ENCODE results near the gene FGD2. TPM values are rescaled to one million over a fixed set of nuclear protein-coding genes. Genes with fewer than 3 reads are reported as not detected.

Gene FGD2
- total and polyA plus RNA-seq, 2 of the 4 experiments (the other 2 are of a cell fraction), result 0.07 TPM; not detected in 1

DNA sequence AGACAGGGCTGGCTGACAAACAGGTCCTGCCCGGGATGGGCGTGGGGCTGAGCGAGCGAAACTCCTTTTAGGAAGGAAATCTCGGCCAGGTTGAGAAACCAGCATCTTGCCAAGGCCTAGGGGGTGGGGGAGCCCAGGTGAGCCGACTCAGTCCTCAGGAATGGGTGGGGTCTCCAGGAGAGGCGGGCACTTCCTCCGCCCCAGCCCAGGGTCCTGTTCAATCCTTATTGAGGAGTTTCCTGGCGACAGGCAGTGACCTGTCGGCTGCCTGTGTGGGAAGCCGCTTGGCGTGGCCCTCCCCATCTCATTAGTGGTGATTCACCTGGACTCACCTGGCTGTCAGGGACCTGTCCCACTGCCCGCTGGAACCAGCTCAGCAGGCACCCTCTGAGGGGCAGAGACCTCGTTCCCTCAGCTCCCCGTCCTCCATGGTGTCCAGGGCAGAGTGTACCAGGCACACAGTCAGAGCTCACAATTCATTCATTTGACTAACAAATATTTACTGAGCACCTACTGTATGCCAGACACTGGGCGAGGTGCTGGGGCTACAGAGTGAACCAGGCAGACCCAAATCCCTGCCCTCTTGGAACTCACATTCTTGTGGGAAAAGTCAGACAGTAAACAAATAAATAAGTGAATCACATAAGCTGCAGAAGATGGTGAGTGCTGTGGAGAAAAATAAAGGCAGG is 51.1 kb downstream of the FGD2 start:
- Histone ChIP-seq H3K56ac (ENCODE audit: extremely low read depth, insufficient read depth, low read length) (no peak overlapping the region), H2AFZ (replicated peaks; ENCODE audit: low read length, poor library complexity) (no peak overlapping the region), H3K27ac (ENCODE audit: insufficient read depth, low read length) (no peak overlapping the region), H2BK120ac (ENCODE audit: low read depth, low read length) (peak overlapping the region; percentile 80), H2BK5ac (ENCODE audit: low read depth, low read length, poor library complexity, severe bottlenecking) (no peak overlapping the region), H2BK15ac (ENCODE audit: low read depth, low read length) (peak overlapping the region; percentile 85; the same call in 2 of the 3 replicates), H2BK20ac (ENCODE audit: low read depth, low read length) (peak overlapping the region; percentile 0; the same call in 1 of the 2 replicates), H3K9me1 (ENCODE audit: insufficient read depth, low read length) (peaks cover 15% of the 10 kb centered on the region), H3K27me3 (ENCODE audit: control insufficient read depth, insufficient read depth, low read length) (no peaks in the 10 kb centered on the region), H3K36me3 (ENCODE audit: control insufficient read depth, insufficient read depth, low read length) (no peaks in the 10 kb centered on the region), H3K14ac (replicated peaks; ENCODE audit: low read depth, low read length) (no peak overlapping the region), H4K91ac (ENCODE audit: insufficient read depth, low read depth, low read length) (peak overlapping the region; percentile 73; the same call in 1 of the 2 replicates), H2AK9ac (replicated peaks; ENCODE audit: low read depth, low read length, poor library complexity) (no peak overlapping the region), H3K4me2 (ENCODE audit: low read depth, low read length) (no peak overlapping the region), H4K20me1 (ENCODE audit: insufficient read depth, low read length) (no peaks in the 10 kb centered on the region), H3K9ac (ENCODE audit: low read depth, low read length) (no peak overlapping the region), H3K9me3 (ENCODE audit: control insufficient read depth, insufficient read depth, low read length) (no peaks in the 10 kb centered on the region), H3K79me1 (ENCODE audit: low read depth in 1 of 2, low read length in 2 of 2) (peaks cover 0 to 3% of the 10 kb centered on the region in 2 experiments; a peak in 1 of 4 replicates), H3K18ac (ENCODE audit: low read depth, low read length) (no peak overlapping the region; the same call in 1 of the 2 replicates), H4K8ac (ENCODE audit: low read depth in 2 of 2, low read length in 2 of 2) (no peak overlapping the region), H4K5ac (ENCODE audit: low read depth, low read length) (no peak overlapping the region), H2AK5ac (ENCODE audit: low read depth, low read length) (peak overlapping the region; percentile 94), H3K4me3 (ENCODE audit: insufficient read depth, low read depth, low read length) (no peak overlapping the region), H3K4me1 (ENCODE audit: control insufficient read depth, insufficient read depth, low read length) (peaks cover 14% of the 10 kb centered on the region), H3K4ac (ENCODE audit: low read depth, low read length) (peak overlapping the region; percentile 75), H3K23ac (ENCODE audit: low read depth, low read length) (no peak overlapping the region; the same call in 1 of the 2 replicates)
- peak; percentile 40 for DNase-seq
- 91% methylated on average over 6 of the region's 16 CpGs; no CpG with 5 or more reads in 1 of the 2 experiments for WGBS, 2 experiments (ENCODE audit: extremely low coverage in 2 of 2, insufficient read length in 1 of 2)
- in situ Hi-C loops (cut with MboI; ENCODE audit: low sequenced_read_pairs), result loop anchor here (10.0 kb wide), 1 partner anchor 148 kb away; no protein-coding TSS in a partner anchor
- BruUV-seq (replicated peaks), result no TSS peak
- POLR2A ChIA-PET (ENCODE audit: unreplicated experiment), result no interaction called here
- no peak for ATAC-seq (ENCODE audit: low read depth)
- intact Hi-C loops (cut with micrococcal nuclease), result no loop called here
- TF ChIP-seq FOS (IDR thresholded peaks at IDR 0.05; ENCODE audit: low read depth, low read length) (0 out of 2 replicates have a peak, but pooled peaks have one; percentile 24), CHD1 (IDR thresholded peaks at IDR 0.05; ENCODE audit: low read depth, low read length) (no peak)
- CTCF ChIA-PET, result interaction anchor here (0.5 to 1.4 kb wide), 2 partner anchors 88 to 116 kb away, joined by 3 to 5 read pairs; no protein-coding TSS in a partner anchor
- dilution Hi-C loops (cut with HindIII; ENCODE audit: low sequenced_read_pairs, unreplicated experiment), result no loop called here
